ENCODE results near the gene CSAG1.
A peak's percentile ranks its signal among the peaks of the same experiment; 100 is the strongest.
"Not testable (repeated sequence)": the region's sequence is repeated elsewhere in the genome, so short reads cannot be mapped to it uniquely, and the experiment has no call there.

CSAG1 gene, protein sequence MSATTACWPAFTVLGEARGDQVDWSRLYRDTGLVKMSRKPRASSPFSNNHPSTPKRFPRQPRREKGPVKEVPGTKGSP

DNA sequence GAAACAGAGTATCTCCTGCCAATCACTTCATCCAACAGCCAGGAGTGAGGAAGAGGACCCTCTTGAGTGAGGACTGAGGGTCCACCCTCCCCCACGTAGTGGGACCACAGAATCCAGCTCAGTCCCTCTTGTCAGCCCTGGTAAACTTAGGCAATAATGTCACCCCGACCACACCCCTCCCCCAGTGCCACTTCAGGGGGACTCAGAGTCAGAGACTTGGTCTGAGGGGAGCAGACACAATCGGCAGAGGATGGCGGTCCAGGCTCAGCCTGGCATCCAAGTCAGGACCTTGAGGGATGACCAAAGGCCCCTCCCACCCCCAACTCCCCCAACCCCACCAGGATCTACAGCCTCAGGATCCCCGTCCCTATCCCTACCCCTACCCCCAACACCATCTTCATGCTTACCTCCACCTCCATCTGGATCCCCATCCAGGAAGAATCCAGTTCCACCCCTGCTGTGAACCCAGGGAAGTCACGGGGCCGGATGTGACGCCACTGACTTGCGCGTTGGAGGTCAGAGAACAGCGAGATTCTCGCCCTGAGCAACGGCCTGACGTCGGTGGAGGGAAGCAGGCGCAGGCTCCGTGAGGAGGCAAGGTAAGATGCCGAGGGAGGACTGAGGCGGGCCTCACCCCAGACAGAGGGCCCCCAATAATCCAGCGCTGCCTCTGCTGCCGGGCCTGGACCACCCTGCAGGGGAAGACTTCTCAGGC, at the start of gene CSAG1, which contains the start of gene MAGEA12:
TSS of gene CSAG1 (minus strand) at position 461 of the 715 bp plus-strand sequence. CDS start 1,261 bp downstream, outside the sequence.
TSS of gene MAGEA12 (plus strand) at position 497 of the 715 bp plus-strand sequence. CDS start 2,405 bp downstream, outside the sequence.
- DNase-seq: peak in 2 of 3 experiments; percentile 4 to 93

DNA sequence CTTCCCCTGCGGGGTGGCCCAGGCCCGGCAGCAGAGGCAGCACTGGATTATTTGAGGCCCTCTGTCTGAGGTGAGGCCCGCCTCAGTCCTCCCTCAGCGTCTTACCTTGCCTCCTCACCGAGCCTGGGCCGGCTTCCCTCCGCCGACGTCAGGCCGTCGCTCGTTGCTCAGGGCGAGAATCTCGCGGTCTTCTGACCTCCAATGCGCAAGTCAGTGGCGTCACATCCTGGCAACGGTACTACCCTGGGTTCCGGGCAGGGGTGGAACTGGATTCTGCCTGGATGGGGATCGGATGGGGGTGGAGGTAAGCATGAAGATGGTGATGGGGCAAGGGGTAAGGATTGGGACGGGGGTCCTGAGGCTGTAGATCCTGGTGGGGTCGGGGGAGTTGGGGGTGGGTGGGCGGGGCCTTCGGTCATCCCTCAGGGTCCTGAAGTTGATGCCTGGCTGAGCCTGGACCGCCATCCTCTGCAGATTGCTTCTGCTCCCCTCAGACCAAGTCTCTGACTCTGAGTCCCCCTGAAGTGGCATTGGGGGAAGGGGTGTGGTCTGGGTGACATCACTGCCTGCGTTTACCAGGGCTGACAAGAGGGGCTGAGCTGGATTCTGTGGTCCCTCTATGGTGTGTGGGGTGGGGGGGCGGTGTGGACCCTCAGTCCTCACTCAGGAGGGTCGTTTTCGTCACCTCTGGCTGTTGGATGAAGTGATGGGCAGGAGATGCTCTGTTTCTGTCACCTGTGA, 36.2 kb upstream of the CSAG1 start, which contains the start of gene MAGEA6:
TSS of gene MAGEA6 (minus strand) at position 141 of the 741 bp plus-strand sequence. CDS start 2,039 bp downstream, outside the sequence.
- not testable (repeated sequence) for DNase-seq

DNA sequence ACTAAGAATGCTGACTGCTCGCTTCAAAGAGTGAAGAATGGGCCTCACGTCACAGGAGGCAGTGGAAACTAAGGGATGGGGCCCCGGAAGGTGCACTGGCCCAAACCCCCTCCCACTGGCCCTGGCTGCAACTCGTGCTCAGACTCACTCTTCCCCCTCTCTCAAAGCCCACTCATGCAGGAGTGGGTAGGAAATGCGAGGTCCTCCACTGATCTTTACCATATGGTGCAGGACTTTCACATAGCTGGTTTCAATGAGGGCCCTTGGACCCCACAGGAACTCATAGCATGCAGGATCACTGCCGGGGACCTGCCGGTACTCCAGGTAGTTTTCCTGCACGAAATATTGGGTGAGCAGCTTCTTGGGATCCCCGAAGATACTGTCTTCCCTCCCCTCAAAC, 33.0 kb upstream of the CSAG1 start:
- DNase-seq: not testable (repeated sequence)

DNA sequence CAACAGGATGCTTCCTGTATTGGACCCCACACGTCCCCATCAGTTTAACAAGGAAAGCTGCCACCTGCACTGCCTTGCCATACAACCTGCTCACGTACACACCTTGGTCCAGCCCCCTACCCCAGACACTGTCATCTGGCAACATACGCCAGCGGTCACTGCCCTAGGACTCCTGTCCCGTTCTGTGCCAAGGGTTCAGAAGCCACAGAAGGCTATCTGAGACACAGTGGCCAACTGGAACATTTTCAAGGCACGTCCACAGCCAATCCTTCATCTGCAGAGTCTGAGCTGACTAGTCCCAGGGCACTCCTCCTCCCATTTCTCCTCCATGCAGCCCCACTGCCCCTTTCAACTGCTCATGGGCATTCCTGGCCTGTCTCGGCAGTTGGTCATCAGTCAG, 28.1 kb upstream of the CSAG1 start:
- DNase-seq: not testable (repeated sequence)

DNA sequence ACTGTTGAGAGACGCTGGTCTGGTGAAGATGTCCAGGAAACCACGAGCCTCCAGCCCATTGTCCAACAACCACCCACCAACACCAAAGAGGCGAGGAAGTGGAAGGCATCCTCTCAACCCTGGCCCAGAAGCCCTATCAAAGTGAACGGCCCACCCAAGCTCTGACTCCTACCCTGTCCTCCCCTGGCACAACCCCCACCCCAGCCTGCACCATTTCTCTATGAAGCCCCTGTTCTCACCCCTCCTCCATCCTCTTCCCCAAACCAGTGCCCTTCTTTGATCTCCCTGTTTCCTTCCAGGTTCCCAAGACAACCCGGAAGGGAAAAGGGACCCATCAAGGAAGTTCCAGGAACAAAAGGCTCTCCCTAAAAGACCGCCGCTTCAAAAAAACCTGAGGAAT, 26.0 kb upstream of the CSAG1 start:
- not testable (repeated sequence) for DNase-seq

DNA sequence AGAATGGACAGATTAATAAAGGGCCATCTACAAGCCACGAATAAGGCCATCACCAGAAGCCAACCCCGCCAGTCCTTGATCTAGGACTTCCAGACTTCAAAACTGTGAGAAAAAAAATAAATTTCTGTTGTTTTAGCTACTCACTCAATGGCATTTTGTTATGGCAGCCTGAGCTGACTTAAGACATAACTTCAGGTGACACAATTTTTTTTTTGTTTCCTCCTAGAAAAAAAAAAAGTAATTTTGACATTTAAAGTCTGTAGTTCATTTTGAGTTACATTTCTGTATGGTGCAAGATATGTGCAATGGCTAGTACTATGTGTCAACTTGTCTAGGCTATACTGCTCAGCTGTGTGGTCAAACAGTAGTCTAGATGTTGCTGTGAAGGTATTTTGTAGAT, 25.4 kb upstream of the CSAG1 start, which contains the start of gene CSAG3:
TSS of gene CSAG3 (plus strand) at position 301 of the 400 bp plus-strand sequence.
- DNase-seq: not testable (repeated sequence)

DNA sequence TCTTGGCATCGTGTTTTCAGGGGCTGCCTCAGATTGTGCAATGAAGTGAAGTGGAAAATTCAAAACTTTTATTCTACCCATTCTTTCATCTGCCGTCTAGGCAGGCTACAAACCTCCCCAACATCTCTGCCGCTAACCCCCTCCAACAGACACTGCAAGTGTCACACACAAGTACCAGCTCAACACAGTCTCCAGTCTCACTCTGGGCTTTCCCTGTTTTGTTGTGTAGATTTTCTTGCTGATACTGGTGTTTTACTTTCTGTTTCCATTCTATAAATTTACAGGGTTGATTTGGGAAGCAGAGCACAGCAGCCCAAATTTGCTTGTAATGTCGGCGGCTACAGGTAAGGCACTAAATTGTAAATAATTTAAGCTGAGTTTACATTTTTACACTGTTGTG, 21.4 kb upstream of the CSAG1 start:
- not testable (repeated sequence) for DNase-seq

DNA sequence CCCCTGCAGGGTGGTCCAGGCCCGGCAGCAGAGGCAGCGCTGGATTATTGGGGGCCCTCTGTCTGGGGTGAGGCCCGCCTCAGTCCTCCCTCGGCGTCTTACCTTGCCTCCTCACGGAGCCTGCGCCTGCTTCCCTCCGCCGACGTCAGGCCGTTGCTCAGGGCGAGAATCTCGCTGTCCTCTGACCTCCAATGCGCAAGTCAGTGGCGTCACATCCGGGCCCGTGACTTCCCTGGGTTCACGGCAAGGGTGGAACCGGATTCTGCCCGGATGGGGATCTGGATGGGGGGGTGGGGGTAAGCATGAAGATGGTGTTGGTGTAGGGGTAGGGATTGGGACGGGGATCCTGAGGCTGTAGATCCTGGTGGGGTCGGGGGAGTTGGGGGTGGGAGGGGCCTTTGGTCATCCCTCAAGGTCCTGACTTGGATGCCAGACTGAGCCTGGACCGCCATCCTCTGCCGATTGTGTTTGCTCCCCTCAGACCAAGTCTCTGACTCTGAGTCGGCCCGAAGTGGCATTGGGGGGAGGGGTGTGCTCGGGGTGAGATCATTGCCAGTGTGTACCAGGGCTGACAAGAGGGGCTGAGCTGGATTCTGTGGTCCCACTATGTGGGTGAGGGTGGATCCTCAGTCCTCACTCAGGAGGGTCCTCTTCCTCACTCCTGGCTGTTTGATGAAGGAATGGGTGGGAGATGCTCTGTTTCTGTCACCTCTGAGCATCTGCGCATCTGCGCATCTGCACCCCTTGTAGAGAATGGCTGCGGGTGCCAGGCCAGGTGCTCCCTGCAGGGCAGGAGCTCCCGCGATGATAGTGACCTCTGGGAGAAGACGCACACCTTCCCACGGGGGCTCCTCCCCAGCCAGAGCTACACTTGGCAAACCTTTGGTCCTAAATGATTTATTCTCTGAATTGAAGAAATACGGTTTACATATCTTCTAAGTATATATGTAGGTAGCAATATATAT, 20.4 kb upstream of the CSAG1 start, which contains the start of gene MAGEA2:
TSS of gene MAGEA2 (minus strand) at position 157 of the 965 bp plus-strand sequence. CDS start 2,479 bp downstream, outside the sequence.
- DNase-seq: not testable (repeated sequence)

DNA sequence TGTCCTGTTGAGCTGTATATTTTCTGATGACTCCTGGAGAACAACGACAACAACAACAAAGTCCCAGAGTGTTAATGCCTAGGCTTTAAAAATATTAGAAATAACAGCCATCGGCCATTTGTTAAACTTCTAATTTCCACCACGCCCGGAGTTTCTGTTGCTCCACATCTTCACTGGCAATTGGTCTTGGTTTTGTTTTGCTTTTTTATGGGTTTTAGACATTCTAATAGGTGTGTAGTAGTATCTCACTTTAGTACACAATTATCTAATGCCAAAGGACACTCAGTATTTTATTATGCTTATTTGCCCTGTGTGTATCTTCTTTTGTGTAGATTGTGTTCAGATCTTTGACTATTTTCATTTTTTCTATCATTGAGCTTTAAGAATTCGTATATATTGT, 5.0 kb upstream of the CSAG1 start:
- DNase-seq: no peak

DNA sequence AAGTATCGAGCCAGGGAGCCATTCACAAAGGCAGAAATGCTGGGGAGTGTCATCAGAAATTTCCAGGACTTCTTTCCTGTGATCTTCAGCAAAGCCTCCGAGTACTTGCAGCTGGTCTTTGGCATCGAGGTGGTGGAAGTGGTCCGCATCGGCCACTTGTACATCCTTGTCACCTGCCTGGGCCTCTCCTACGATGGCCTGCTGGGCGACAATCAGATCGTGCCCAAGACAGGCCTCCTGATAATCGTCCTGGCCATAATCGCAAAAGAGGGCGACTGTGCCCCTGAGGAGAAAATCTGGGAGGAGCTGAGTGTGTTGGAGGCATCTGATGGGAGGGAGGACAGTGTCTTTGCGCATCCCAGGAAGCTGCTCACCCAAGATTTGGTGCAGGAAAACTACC, 3.0 kb upstream of the CSAG1 start:
- DNase-seq: not testable (repeated sequence)

DNA sequence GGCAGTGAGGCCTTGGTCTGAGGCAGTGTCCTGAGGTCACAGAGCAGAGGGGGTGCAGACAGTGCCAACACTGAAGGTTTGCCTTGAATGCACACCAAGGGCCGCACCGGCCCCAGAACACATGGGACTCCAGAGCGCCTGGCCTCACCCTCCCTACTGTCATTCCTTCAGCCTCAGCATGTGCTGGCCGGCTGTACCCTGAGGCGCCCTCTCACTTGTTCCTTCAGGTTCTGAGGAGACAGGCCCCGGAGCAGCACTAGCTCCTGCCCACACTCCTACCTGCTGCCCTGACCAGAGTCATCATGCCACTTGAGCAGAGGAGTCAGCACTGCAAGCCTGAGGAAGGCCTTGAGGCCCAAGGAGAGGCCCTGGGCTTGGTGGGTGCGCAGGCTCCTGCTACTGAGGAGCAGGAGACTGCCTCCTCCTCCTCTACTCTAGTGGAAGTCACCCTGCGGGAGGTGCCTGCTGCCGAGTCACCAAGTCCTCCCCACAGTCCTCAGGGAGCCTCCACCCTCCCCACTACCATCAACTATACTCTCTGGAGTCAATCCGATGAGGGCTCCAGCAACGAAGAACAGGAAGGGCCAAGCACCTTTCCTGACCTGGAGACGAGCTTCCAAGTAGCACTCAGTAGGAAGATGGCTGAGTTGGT, 2.5 kb upstream of the CSAG1 start:
- DNase-seq: no peak

DNA sequence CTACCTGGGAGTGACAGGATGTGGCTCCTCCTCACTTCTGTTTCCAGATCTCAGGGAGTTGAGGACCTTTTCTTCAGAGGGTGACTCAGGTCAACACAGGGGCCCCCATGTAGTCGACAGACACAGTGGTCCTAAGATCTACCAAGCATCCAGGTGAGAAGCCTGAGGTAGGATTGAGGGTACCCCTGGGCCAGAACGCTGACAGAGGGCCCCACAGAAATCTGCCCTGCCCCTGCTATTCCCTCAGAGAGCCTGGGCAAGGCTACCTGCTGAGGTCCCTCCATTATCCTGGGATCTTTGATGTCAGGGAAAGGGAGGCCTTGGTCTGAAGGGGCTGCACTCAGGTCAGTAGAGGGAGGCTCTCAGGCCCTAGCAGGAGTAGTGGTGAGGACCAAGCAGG, 1.6 kb upstream of the CSAG1 start:
- no peak for DNase-seq

DNA sequence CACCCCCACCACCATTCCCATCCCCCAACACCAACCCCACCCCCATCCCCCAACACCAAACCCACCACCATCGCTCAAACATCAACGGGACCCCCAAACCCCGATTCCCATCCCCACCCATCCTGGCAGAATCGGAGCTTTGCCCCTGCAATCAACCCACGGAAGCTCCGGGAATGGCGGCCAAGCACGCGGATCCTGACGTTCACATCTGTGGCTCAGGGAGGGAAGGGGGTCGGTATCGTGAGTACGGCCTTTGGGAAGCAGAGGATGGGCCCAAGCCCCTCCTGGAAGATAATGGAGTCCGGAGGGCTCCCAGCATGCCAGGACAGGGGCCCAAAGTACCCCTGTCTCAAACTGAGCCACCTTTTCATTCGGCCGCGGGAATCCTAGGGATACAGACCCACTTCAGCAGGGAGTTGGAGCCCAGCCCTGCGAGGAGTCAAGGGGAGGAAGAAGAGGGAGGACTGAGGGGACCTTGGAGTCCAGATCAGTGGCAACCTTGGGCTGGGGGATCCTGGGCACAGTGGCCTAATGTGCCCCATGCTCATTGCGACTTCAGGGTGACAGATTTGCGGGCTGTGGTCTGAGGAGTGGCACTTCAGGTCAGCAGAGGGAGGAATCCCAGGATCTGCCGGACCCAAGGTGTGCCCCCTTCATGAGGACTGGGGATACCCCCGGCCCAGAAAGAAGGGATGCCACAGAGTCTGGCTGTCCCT, 780 bp upstream of the CSAG1 start:
- not testable (repeated sequence) for DNase-seq

DNA sequence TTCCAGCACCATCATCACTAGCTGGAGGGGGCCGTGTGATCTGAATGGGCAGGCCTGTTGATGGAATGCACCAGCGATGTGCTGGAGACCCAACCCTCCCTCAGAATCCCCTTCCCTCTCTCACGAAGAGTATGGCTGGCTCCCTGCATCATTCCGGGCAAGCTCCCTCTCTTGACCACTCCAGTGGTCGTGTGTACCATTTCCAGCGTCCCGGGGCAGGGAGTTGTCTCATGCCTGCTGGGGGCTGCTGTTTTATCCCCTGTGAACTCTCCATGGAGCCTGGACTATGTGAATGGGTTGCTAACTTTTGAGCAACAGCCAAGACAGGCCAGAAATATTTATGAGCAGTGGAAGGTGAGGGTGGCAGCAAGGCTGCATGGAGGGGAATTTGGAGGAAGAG, 8.1 kb downstream of the CSAG1 start:
- DNase-seq: no peak

DNA sequence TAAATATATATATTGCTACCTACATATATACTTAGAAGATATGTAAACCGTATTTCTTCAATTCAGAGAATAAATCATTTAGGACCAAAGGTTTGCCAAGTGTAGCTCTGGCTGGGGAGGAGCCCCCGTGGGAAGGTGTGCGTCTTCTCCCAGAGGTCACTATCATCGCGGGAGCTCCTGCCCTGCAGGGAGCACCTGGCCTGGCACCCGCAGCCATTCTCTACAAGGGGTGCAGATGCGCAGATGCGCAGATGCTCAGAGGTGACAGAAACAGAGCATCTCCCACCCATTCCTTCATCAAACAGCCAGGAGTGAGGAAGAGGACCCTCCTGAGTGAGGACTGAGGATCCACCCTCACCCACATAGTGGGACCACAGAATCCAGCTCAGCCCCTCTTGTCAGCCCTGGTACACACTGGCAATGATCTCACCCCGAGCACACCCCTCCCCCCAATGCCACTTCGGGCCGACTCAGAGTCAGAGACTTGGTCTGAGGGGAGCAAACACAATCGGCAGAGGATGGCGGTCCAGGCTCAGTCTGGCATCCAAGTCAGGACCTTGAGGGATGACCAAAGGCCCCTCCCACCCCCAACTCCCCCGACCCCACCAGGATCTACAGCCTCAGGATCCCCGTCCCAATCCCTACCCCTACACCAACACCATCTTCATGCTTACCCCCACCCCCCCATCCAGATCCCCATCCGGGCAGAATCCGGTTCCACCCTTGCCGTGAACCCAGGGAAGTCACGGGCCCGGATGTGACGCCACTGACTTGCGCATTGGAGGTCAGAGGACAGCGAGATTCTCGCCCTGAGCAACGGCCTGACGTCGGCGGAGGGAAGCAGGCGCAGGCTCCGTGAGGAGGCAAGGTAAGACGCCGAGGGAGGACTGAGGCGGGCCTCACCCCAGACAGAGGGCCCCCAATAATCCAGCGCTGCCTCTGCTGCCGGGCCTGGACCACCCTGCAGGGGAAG, 19.4 kb downstream of the CSAG1 start, which contains the start of gene MAGEA2B:
TSS of gene MAGEA2B (plus strand) at position 814 of the 973 bp plus-strand sequence. CDS start 2,479 bp downstream, outside the sequence.
- DNase-seq: not testable (repeated sequence)

DNA sequence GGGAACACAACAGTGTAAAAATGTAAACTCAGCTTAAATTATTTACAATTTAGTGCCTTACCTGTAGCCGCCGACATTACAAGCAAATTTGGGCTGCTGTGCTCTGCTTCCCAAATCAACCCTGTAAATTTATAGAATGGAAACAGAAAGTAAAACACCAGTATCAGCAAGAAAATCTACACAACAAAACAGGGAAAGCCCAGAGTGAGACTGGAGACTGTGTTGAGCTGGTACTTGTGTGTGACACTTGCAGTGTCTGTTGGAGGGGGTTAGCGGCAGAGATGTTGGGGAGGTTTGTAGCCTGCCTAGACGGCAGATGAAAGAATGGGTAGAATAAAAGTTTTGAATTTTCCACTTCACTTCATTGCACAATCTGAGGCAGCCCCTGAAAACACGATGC, 20.3 kb downstream of the CSAG1 start:
- DNase-seq: not testable (repeated sequence)

DNA sequence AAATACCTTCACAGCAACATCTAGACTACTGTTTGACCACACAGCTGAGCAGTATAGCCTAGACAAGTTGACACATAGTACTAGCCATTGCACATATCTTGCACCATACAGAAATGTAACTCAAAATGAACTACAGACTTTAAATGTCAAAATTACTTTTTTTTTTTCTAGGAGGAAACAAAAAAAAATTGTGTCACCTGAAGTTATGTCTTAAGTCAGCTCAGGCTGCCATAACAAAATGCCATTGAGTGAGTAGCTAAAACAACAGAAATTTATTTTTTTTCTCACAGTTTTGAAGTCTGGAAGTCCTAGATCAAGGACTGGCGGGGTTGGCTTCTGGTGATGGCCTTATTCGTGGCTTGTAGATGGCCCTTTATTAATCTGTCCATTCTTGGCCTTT, 24.3 kb downstream of the CSAG1 start, which contains the start of gene CSAG2:
TSS of gene CSAG2 (minus strand) at position 101 of the 400 bp plus-strand sequence. CDS start 161 bp downstream, outside the sequence.
- DNase-seq: not testable (repeated sequence)

DNA sequence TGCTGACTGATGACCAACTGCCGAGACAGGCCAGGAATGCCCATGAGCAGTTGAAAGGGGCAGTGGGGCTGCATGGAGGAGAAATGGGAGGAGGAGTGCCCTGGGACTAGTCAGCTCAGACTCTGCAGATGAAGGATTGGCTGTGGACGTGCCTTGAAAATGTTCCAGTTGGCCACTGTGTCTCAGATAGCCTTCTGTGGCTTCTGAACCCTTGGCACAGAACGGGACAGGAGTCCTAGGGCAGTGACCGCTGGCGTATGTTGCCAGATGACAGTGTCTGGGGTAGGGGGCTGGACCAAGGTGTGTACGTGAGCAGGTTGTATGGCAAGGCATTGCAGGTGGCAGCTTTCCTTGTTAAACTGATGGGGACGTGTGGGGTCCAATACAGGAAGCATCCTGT, 27.0 kb downstream of the CSAG1 start:
- DNase-seq: not testable (repeated sequence)

DNA sequence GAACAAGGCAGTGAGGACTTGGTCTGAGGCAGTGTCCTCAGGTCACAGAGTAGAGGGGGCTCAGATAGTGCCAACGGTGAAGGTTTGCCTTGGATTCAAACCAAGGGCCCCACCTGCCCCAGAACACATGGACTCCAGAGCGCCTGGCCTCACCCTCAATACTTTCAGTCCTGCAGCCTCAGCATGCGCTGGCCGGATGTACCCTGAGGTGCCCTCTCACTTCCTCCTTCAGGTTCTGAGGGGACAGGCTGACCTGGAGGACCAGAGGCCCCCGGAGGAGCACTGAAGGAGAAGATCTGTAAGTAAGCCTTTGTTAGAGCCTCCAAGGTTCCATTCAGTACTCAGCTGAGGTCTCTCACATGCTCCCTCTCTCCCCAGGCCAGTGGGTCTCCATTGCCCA, 33.1 kb downstream of the CSAG1 start:
- not testable (repeated sequence) for DNase-seq
